AML-193 (cell line): ENCODE measurements around the gene CYB5D1.
A peak's percentile ranks its signal among the peaks of the same experiment; 100 is the strongest.
"Not testable (repeated sequence)": the region's sequence is repeated elsewhere in the genome, so short reads cannot be mapped to it uniquely, and the experiment has no call there.

Source experiments
- DNase-seq, 2 experiments: peaks; one replicate each; lab custom pipeline; 2025; lab: John Stamatoyannopoulos, UW

Gene CYB5D1

DNA sequence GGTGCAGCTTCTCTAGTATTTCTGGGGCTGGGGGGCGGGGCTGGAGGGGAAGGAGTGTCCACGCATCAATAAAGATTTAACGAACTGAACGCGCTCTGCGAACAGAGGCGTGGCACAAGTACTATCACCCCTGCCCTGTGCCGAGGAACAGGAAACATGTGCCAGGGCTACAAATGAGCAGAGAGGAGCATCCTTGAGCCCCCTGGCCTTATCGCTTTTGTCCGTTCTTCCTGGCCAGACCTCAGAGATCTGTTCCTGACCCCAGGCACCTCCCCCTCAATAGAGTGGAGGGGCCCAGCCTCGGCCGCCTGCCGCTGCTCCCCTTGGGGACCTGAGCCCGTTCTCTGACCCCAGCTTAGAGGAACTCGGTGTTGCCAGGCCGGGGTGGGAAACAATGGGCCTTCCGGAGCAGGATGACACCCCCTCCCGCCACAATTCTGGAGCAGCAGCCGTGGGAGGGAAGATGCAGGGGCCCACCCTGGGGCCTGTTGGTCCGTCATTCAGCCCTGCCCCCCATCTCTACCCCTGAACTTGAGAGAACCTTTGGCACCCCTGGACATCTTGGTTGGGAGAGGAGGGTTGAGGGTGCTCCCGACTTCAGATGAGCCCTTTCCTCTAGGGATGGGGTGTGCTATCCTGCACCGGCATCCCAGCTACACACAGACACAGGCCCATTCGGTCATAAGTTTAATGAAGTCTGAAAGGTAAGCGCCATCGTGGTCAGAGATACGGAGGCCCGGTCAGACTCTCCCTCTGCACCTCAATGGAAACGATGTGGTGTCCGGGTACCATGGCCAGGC is 1.6 kb upstream of the CYB5D1 start:
- DNase-seq, result no peak

DNA sequence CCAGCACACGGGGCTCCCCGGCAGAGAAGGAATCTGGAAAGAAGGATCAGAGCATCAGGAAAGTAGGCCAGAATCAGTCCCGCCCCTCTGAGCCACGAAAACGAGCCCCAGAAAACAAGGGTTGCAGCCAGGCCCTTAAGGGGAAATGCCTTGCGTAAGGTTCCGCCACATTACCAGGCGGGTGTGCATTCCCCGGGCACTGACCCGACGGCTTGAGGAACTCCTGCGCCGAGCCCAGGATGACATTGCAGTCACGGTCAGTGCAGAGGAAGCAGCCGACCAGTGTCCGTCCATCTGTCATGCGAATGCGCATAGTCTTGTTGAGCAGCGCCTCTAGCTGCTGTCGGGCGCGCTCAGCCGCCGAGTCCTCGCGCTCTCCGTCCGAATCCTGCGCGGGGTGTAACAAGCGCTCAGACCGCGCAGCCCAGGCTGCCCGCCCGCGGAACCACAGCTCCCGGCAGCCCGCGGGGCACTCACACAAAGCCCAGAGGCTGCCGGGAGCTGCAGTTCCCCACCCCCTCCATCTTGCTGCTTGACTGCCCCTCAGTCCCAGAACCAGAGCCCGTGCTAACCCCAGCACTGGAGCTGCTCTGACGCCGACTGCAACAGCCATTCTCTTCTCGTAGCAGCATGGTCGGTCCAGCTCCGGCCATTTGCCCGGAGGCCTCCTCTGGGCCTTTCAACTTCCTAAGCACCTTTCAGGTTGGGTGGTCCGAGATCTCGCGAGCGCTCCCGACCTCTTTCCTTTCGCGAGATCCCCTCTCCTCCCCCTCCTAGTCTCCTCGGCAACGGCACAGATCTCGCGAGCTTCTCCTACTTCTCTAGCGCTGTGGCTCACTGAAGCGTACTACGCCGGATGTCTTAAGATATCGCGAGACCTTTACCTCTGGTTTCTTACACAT is 741 bp upstream of the CYB5D1 start, which contains the start of gene NAA38:
NAA38 (minus strand) TSS at position 749 of the 902 bp plus-strand sequence; CDS start at position 653, 96 bp downstream.
- peak; percentile 78 to 88 for DNase-seq

DNA sequence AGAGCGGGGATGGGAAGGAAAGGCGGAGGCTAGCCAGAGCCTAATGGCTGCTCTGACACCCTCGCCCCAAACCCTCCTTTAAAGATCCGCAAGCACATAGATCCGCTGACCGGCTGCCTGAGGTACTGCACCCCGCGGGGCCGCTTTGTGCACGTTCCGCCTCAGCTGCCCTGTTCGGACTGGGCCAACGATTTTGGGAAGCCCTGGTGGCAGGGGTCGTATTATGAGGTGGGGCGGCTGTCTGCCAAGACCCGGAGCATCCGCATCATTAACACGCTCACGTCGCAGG is 663 bp downstream of the CYB5D1 start:
- peak; percentile 27 to 41 for DNase-seq

DNA sequence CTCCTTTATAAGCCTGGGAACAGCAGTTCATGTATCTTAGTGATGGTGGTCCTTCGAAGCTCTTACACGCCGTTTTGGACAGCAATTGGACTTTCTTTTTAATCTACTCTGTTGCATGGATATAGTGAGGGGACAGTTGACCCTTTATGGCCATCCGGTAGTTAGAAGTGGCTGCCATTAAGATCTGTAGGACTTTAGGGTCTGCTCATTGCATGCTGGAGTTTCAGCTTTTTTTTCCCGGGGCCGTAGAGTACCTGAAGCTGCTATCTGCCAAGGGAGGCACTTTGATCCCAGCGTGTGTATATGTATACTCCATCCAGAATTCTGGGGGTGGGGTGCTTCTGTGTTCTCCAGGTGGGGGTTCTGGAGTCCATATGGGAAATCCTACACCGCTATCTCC is 1.2 kb downstream of the CYB5D1 start:
- no peak for DNase-seq

DNA sequence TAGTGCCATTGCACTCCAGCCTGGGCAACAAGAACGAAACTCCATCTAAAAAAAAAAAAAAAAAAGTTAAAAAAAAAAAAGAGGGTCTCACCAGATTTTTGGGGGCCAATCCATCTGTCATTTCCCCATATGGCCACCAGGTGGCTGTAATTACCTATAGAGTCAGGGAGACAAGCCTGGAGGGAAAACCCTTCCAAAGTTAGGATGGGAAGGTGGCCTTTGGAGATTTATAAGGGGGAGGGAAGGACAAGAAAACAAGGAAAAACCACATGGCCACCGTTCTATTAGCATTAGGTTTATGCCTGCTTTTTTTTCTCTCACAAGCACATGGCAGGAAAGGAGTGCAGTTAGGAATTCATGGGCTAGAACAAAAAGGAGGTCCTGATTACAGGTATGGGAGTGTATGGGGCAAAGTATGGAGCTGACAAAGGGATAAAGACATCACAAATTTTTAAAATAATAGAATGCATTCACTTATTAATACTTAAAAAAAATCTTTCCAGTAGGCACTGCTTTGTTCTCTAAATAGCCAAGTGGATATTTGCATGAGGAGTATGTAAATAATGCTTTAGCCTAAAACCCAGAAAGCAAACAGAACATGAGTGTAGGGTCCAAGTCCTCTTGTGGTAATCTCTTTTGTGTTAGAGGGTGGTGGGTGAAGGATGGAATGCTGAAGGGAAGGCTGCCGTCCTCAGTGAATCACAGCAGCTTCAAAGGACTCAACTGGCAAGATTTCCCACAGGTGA is 5.1 kb downstream of the CYB5D1 start:
- no peak for DNase-seq

DNA sequence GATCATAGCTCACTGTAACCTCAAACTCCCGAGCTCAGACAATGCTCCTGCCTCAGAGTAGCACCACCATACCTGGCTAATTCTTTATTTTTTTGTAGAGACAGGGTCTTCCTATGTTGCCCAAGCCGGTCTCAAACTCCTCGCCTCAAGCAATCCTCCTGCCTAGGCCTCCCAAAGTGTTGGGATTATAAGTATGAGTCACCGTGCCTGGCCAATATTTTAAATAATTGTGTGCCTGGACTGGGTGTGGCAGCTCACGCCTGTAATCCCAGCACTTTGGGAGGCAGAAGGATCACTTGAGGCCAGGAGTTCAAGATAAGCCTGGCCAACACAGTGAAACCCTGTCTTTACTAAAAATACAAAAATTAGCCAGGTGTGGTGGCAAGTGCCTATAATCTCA is 6.6 kb downstream of the CYB5D1 start:
- not testable (repeated sequence) for DNase-seq

DNA sequence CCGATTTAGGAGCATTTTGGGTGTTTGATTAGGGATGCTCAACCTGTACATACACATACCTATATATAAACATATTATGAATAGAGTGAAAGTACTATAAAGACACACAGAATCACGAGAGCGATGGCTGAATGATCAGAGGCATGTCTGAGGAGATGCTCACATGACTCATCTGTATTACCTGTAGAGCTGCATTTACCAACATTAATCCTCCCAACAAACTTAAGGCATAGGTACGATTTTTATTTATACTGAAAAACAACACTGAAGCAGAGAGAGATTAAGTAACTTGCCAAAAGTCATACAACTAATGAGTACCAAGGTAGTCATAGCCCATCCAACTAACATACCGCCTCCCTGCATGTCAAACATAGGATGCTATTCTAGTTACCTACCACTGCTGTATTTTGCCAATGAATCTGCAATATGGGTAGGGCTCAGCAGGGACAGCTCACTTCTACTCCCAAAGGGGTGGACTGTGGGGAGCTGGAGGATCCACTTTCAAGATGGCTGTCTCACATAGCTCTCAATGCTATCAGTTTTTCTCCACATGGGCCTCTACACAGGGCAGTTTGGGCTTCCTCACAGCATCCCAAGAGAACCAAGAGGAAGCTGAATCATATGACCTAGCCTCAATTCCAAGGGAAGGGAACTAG is 7.3 kb downstream of the CYB5D1 start:
- no peak for DNase-seq

DNA sequence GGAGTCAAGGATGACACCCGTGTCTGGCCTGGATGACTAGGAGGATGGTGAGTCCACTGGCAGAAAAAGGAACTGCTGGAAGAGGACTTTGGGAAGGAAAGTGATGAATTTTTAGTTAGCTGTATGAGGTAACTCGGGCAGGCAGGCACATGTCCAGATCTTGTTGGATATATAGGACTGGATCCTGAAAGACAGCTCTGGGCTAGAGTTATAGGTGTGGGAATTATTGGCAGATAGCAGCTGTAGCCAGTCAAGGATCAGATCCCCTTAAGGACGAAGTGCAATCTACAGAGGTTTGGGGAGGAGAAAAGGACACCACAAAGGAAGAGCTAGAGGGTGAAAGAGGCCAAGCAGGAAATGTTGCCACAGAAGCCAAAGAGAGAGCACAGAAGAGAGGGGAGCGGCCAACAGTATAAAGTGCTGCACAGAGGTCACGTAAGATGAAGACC is 10.1 kb downstream of the CYB5D1 start:
- DNase-seq, result peak; percentile 41 to 51

DNA sequence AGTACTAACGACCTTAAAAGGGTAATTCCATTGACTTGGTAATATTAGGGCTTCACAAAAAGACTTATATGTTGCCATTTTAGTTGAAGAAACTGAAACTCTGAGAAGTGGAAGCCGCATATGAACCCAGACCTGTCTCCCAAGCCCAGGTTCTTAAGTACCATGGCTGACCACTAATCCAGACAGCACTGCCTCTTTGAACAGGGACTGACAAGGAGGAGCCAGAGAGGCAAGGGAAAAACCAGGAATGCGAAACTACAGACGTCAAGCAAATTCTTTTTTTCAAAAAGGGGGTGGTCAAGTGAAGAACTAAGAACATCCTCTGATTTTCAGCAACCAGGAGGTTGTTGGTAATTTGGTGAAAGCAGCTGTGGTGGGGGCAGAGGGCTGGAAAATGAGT is 15.2 kb downstream of the CYB5D1 start:
- no peak for DNase-seq

DNA sequence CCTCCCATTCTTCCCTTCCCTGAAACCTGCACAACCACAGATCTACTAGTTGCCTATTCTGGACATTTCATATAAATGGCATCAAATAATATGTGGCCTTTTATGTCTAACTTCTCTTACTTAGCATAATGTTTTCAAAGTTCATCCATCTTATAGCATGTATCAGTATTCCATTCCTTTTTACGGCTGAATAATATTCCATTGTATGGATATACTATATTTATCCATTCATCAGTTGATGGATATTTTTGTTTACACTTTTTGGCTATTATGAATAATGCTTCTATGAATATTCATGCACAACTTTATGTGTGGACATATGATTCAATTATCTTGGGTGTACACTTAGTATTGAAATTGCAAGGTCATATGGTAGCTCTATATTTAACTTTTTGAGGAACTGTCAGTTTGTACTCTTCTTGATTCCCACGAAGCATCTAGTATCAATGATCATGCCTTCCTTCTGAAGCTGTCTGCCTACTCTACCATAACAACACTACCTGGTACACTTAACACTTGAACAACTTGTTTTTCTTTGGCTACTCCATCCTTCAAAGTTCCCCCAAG is 18.1 kb downstream of the CYB5D1 start:
- DNase-seq, result no peak

DNA sequence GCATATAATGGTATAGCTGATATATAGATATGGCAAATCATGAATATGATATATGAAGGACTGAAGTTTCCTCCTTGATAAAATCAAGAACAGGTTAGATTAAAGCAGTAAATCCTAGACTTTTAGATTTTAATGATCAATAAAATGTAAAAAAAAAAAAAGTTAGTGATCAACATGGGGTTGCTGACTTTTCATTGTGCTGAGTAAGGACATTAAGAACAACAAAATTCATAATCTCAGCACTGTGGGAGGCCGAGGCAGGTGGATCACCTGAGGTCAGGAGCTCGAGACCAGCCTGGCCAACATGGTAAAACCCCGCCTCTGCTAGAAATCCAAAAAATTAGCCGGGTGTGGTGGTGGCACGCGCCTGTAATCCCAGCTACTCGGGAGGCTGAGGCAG is 20.4 kb downstream of the CYB5D1 start:
- no peak for DNase-seq

DNA sequence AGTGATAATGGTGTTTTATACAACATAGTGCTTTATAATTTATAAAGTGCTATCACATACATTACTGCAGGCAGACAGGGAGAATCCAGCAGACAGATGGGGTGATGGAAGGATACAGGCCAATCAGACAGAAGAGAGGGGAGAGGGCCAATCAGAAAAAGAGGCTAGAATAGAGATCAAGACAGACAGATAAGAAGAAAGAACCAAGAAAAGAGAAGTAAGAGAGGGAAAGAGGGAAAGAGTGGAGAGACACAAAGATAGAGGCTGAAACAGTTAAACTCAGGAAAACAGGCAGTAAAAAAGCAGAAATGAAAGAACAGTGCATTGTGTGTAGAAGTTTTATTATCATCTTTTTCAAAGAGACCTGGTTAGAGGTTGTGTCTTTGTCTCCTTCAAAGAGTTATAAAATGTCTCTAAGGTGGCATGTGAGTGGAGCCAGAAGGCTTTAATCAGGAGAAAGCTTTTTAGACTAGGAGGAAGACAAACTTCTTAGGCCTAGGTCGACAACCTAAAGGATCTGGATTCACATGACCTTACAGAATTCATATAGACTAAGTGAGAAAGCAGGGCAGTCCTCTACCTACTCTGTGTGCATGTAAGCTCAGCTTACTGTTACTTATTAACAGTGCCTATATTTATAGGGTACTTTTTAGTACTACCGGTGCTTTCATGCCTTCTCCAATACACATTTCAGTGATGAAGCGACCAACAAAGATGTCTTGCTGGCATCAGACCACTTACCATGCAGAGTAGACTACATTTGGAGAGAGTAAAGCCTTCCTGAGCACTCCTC is 22.5 kb downstream of the CYB5D1 start:
- no peak for DNase-seq

DNA sequence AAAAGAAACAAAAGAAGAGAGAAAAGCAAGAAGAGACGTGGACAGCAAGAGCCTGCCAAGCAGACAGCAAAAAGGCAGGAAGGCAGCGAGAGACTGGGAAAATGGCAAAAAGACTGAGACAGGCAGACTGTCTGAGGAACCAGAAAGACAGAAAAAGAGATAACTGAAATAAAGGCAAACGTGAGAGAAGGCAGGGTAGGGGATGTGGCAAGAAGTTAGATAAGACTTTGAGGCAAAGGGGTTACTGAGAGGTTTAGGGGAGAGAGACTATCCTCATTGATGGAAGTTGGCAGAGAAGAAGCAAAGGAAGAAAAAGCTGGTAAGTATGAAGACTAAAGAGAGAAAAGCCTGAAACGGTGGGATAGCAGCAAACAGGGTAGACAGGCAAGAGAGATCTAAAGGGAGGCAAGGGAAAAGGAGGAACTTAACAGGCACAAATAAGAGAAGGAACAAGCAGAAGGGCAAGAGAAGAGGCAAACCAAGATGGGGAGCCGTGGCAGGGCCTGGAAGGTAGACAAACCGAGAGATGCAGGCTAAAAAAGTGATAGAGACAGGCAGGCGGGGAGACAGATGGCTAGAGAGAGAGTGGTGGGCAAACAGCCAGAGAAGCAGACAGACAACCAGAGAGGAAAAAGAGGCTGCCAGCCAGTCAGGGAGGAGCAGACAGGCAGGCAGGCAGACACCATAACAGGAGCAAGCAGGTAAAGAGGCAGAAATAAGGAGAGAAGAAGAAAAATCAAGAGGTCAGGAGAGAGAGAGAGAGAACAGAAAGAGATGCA is 23.7 kb downstream of the CYB5D1 start:
- peak in 1 of 2 experiments; percentile 18 for DNase-seq

DNA sequence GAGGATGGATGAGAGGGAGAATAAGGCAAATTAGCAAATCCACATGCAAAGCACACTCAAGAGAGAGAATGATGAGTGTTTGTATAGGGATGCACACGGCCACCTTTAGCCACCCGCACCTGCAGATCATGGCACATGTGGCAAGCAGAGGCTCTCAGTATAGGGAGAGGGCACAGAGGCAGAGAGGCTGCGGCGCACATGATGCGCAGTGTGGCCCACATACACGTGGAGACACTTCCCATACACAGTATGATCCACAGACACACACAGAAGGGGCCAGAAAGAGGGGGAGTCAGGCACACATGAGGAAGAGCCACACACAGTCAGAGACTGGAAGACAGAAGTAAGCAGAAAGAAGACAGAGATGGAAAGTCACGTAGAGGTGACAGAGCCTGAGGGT is 24.3 kb downstream of the CYB5D1 start:
- no peak for DNase-seq

DNA sequence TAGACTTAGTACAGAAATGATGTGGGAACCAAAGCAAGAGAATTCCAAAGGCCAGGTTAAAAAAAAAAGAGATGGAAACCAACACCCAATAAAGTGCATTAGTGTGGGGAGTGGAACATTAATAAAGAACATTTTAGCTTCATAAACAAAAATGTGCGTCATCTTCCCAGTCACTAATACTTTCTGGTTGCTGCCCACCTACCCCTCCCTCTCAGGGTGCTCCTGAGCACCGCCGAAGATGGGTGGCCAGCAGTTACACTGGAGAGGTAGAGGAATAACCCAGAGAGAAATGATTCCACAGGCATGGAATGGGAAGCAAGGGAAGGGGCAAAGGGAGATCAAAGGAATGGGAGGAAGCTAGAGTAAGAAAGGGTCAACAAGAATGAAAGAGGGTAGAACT is 24.8 kb downstream of the CYB5D1 start:
- no peak for DNase-seq

DNA sequence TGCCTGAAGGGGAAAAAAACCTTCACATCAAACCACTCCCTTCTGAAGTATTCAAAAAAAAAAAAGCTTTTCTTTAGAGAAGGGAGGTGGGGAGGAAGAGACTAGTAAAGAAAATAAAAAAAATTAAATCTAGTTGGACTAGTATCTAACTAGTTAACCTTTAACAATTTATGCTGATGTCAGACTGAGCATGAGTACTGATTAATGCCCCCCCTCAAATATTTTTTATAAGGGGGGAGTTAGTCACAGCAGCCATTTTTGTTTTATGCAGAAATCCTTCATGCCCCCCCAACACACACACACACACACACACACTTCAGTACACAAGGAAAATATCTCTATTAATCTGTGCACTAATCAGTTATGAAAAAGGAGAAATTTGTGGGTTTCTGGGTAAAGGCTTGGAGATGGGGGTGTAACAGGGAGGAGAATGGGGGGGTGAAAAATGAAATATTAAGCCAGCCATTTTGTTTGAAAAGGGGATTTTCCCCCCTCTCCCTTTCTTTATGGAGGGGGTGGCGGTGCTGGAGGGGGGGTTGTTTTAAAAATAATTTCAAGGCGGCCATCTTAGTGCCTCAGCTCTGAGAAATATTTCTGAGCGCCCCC is 26.1 kb downstream of the CYB5D1 start:
- peak in 1 of 2 experiments; percentile 11 for DNase-seq

DNA sequence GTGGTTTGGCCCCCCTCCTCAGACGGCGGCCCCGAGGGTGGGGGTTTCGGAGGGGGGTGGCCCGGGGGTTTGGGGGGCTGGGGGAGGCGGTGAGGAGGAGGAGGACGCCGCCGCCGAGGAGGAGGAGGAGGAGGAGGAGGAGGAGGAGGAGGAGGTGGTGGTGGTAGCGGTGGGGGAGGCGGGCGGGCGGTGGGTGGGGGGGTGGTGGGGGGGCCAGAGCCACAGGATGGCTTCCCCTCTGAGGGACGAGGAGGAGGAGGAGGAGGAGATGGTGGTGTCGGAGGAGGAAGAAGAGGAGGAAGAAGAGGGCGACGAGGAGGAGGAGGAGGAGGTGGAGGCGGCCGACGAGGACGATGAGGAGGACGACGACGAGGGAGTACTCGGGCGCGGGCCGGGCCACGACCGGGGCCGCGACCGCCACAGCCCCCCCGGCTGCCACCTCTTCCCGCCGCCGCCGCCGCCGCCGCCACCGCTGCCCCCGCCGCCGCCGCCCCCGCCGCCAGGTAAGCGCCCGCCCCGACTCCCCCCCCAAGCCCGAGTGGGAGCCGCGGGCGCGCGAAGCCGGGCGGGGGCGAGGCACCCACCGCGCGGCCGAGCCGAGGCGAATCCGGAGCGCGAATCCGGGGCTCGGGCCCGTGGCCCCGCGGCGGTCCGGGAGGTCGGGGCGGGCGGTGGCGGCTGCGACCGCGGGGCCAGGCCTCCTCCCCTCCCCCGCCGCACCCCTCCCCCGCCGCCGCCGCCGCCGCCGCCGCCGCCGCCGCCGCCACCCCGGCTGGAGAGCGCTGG is 27.0 kb downstream of the CYB5D1 start:
- no peak for DNase-seq

DNA sequence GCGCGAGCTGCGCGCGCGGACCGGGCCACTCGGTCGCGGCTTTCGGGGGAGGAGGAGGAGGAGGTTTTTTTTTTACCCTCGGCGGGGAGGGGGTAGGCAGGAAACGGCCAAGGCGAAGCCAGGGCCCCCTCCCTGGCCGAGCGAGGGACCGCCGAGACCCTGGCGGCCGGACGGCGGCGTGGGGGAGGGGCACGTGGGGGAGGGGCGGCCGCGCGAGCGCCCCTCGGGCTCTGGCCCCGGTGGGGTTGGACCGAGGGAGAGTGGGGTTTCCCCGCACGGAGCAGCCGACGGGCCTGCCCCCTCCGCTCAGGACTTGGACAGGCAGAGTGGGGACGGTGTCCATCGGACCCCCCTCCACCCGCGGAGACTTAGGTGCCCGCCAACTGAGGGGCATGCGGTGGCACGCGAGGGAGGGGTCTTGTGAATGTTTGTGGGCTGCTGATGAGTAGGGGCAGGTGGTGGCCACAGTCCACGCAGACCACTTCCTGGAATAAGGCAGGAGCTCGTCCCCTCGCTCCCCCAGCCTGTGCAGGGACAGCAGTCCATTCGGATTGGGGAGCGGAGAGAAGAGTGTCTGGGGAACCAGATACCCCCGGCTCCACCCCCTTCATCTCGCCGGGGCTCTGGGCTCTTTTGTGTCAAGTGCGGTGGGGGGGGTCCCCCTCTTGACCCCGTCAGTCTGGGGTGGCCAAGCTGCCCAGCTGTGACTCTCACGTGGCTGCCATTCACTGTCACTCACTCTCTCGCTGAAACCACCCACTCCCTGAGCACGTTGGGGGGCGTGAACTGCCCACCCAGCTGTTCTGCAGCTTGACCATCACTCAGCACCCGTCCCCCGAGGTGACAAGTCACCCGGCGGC is 27.8 kb downstream of the CYB5D1 start:
- DNase-seq, result no peak
